Body of pancreas (tissue), 4 donors: ENCODE measurements around the gene RELA. TPM values are rescaled to one million over a fixed set of nuclear protein-coding genes. Genes with fewer than 3 reads are reported as not detected.

Source experiments
- ATAC-seq: fragments of 150-250 bp; one replicate; pipeline ENCODE4 v1.9.1; 2016
- DNase-seq, 4 donors: peaks; one replicate each; pipeline ENCODE4 v3.0.0-alpha.2; 2019
- H3K27ac ChIP-seq, 4 donors: fragments of 200-600 bp; sonication (generic); 1 replicate in 3 of 4; 2 replicates in 1 of 4; pipeline versions ENCODE4 v1.5.1 to v1.6.1; 2016 to 2019; ENCODE audit warnings: mild to moderate bottlenecking in 1 of 4, mixed read lengths in 1 of 4, moderate library complexity in 1 of 4
- H3K27me3 ChIP-seq, 2 donors: fragments of 200-600 bp; sonication (generic); one replicate each; pipeline ENCODE4 v1.6.0; 2016; ENCODE audit warnings: mild to moderate bottlenecking in 1 of 2
- H3K36me3 ChIP-seq, 2 donors: fragments of 200-600 bp; sonication (generic); replicated peaks in 1 of 2; 2 replicates each; pipeline ENCODE4 v1.5.1; 2016; ENCODE audit warnings: low read depth in 2 of 2; ENCODE audit not compliant: insufficient read depth in 1 of 2
- H3K4me1 ChIP-seq: fragments of 200-600 bp; sonication (generic); one replicate; pipeline ENCODE4 v1.6.0; 2016
- H3K4me3 ChIP-seq, 2 donors: fragments of 200-600 bp; sonication (generic); 1 replicate in 1 of 2; 2 replicates in 1 of 2; pipeline ENCODE4 v1.5.1; 2016 to 2019
- H3K9me3 ChIP-seq, 3 donors: fragments of 200-600 bp; sonication (generic); 1 replicate in 2 of 3; 2 replicates in 1 of 3; pipeline ENCODE4 v1.5.1; 2016
- CTCF ChIP-seq, 7 experiments: fragments of 450-650 bp in 4 of 7; fragments of 200-600 bp in 3 of 7; sonication (generic) in 3 of 7; IDR thresholded peaks; one replicate each; pipeline ENCODE4 v1.5.1; 2016 to 2019; ENCODE audit warnings: antibody characterized with exemption in 7 of 7
- POLR2A ChIP-seq, 3 donors: fragments of 450-650 bp; IDR thresholded peaks; one replicate each; pipeline ENCODE4 v1.6.1; 2016; ENCODE audit warnings: antibody characterized with exemption in 3 of 3, mild to moderate bottlenecking in 2 of 3
- WGBS, 2 donors: methylation state at CpG; one replicate each; pipeline ENCODE4 v1.1.5; 2017; 5-methylcytosine and 5-hydroxymethylcytosine counted together
- intact Hi-C: fragments of 100-400 bp; cut with DNase I; formaldehyde crosslinking; loops from one replicate; pipeline ENCODE4 v1.15.1; 2023
- total RNA-seq, 2 donors: library from RNA; depleted of rRNA; stranded (reverse); fragments of >200 nt; gene quantifications; one replicate each; pipeline ENCODE4 v1.1.0, GENCODE V29; 2016

RELA gene
- total RNA-seq, 2 donors from 2014 or later, result 27.5 to 45.8 TPM

- DNase-seq, result no peak
- no peaks in the 10 kb centered on the region for H3K9me3 ChIP-seq
- peaks cover 20% of the 10 kb centered on the region for H3K4me1 ChIP-seq
- no peaks in the 10 kb centered on the region for H3K27me3 ChIP-seq
- H3K27ac ChIP-seq, result no peak overlapping the region
- 86 to 98% methylated on average over 10 to 22 of the region's 33 CpGs for WGBS, 2 donors
- TF ChIP-seq POLR2A (IDR thresholded peaks at IDR 0.05) (no peak), CTCF (IDR thresholded peaks at IDR 0.05) (no peak)
- intact Hi-C loops, result no loop called here
- H3K36me3 ChIP-seq, result peaks cover 8 to 21% of the 10 kb centered on the region in 2 donors
- no peak for ATAC-seq
- no peak overlapping the region for H3K4me3 ChIP-seq
Measured at GRCh38 chr11:65617990-65618751, 44.5 kb downstream of the RELA start.

GRCh38 chr11:65617136-65617850 is 45.4 kb downstream of the RELA start:
- ATAC-seq, result no peak
- no peaks in the 10 kb centered on the region for H3K27me3 ChIP-seq
- no peak for TF ChIP-seq CTCF (IDR thresholded peaks at IDR 0.05)
- TF ChIP-seq POLR2A (IDR thresholded peaks at IDR 0.05), result no peak
- peaks cover 7 to 21% of the 10 kb centered on the region in 2 donors for H3K36me3 ChIP-seq
- H3K9me3 ChIP-seq, result no peaks in the 10 kb centered on the region
- no peak for DNase-seq
- no peak overlapping the region for H3K4me3 ChIP-seq
- intact Hi-C loops, result no loop called here
- H3K27ac ChIP-seq, result no peak overlapping the region
- 84 to 89% methylated on average over 15 to 16 of the region's 17 CpGs for WGBS, 2 donors
- H3K4me1 ChIP-seq, result peaks cover 29% of the 10 kb centered on the region

DNA sequence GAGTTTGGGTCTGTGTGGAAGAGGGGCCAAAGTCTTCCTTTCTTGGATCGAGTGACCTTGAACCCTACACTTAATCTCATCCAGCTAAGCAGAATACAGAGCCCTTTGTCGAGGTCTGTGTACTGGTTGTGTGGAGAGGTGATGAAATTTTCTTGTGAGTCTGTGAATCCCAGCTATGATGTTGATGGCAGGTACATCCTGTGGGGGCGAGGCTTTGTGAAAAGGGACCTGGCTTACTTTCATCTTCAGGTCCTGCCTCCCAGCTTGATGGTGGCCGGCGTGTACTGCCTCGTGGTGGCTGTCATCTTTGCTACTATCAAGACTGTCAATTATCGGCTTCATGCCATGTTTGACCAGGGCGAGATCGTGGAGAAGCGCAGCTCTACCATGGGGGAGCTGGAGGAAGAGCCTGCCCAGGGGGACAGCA is 46.1 kb downstream of the RELA start:
- Histone ChIP-seq H3K27me3 (no peaks in the 10 kb centered on the region), H3K4me1 (peaks cover 36% of the 10 kb centered on the region), H3K9me3 (no peaks in the 10 kb centered on the region), H3K4me3 (peak overlapping the region; percentile 83 to 87), H3K27ac (peak overlapping the region in 3 of 4 donors; percentile 79 to 97 (median 96)), H3K36me3 (peaks cover 7 to 21% of the 10 kb centered on the region in 2 donors)
- WGBS, 2 donors, result 31 to 36% methylated on average over 8 to 10 of the region's 10 CpGs
- DNase-seq (no peak), ATAC-seq (no peak)
- intact Hi-C loops, result no loop called here
- TF ChIP-seq POLR2A (IDR thresholded peaks at IDR 0.05) (no peak), CTCF (IDR thresholded peaks at IDR 0.05) (no peak)

DNA sequence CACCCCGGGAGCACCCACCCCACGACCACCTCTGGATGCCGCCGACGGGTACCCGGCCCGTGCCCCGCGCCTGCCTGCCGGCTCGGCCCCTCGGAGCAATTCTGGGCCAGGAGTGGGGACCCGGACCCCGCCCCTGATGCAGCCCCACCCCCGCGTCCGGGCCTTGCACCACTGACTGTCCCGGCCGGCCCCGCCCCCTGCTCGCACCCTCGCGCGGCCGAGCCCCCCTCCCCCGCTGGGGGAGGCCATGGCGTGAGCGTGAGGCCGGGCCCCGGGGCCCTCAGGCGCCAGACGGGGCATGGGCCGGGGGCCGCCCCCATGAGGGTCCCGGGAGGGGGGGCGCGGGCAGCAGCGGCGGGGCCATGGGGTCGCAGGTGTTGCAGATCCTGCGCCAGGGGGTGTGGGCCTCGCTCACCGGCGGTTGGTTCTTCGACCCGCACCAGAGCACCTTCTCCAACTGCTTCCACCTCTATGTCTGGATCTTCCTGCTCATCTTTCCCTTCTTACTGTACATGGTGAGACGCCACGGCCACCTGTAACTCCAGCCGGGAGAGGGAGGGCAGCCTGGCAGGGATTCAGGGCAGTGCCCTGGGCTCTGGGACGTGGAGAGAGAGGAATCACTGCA is 46.7 kb downstream of the RELA start:
- Histone ChIP-seq H3K4me1 (peaks cover 41% of the 10 kb centered on the region), H3K9me3 (no peaks in the 10 kb centered on the region), H3K36me3 (peaks cover 7 to 21% of the 10 kb centered on the region in 2 donors), H3K27ac (peak overlapping the region; percentile 65 to 97 (median 88)), H3K27me3 (no peaks in the 10 kb centered on the region), H3K4me3 (peak overlapping the region; percentile 83 to 87)
- WGBS, 2 donors, result 0 to 2% methylated on average over 4 to 42 of the region's 50 CpGs
- peak in 1 of 4 donors; percentile 34 for DNase-seq
- ATAC-seq, result no peak
- TF ChIP-seq CTCF (IDR thresholded peaks at IDR 0.05) (no peak), POLR2A (IDR thresholded peaks at IDR 0.05) (no peak)
- intact Hi-C loops, result no loop called here
